ENCODE results near the gene CFAP70.

The CFAP70 gene

DNA sequence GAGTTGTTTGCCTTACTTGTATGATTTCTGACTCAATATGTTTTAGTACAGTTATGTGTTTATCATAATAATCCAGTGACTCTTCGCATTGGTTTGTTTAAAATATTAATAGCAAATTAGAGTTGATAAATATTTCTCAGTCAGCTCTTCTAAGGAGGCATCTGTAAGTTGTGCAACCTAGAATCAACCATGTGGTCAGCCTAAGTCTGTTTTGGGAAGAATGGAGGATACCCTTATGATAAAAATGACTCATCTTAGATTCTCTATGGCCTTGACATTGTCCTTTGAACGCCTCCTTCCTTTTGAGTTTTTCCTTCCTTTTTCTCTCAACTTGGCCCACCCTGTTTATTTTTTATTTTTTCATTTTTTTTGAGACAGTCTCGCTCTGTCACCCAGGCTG, 130.4 kb downstream of the CFAP70 start:
- Mint-ChIP-seq H3K4me3 (no peak overlapping the region), H3K4me1 (ENCODE audit: low read depth) (peaks cover 2% of the 10 kb centered on the region), H3K9me3 (ENCODE audit: low read depth) (no peaks in the 10 kb centered on the region), H3K27ac (no peak overlapping the region), H3K36me3 (peaks cover 3% of the 10 kb centered on the region), H3K27me3 (no peaks in the 10 kb centered on the region)

DNA sequence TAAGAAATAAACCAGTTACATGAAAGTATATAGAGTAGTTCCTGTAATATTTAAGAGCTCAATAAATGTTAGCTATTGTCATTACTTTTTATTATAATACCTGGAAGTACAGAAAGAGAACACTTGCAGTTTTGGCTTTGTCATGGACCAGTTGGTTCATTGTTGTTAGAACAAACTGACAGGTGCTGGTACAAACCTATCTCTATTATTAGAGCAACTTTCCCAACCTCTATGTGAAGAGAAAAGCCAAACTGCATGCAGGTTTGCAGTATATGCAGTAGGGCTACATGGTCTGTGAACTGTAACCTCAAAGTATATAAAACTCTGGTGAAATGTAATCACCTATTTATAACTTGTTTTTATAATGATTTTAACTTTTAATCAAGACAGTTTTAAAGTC, 132.0 kb downstream of the CFAP70 start:
- Mint-ChIP-seq H3K4me3 (no peak overlapping the region), H3K4me1 (ENCODE audit: low read depth) (no peaks in the 10 kb centered on the region), H3K9me3 (ENCODE audit: low read depth) (no peaks in the 10 kb centered on the region), H3K27me3 (no peaks in the 10 kb centered on the region), H3K36me3 (peaks cover 4% of the 10 kb centered on the region), H3K27ac (no peak overlapping the region)

DNA sequence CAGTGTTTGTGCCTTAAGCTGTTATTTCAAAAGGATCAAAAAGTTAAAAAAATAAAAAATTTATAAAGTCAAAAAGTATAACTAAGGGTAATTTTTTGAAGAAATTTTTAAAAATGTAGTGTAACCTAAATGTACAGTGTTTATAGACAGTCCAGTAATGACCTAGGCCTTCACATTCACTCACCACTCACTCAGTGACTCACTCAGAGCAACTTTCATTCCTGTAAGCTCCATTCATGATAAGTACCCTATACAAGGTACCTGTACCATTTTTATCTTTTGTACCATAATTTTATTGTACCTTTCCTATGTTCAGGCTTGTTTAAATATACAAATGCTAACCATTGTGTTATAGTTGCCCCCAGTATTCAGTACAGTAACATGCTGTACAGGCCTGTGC, 133.1 kb downstream of the CFAP70 start:
- peaks cover 4% of the 10 kb centered on the region for H3K36me3 Mint-ChIP-seq
- H3K27me3 Mint-ChIP-seq, result no peaks in the 10 kb centered on the region
- no peak overlapping the region for H3K27ac Mint-ChIP-seq
- H3K4me1 Mint-ChIP-seq (ENCODE audit: low read depth), result no peaks in the 10 kb centered on the region
- H3K4me3 Mint-ChIP-seq, result no peak overlapping the region
- no peaks in the 10 kb centered on the region for H3K9me3 Mint-ChIP-seq (ENCODE audit: low read depth)

DNA sequence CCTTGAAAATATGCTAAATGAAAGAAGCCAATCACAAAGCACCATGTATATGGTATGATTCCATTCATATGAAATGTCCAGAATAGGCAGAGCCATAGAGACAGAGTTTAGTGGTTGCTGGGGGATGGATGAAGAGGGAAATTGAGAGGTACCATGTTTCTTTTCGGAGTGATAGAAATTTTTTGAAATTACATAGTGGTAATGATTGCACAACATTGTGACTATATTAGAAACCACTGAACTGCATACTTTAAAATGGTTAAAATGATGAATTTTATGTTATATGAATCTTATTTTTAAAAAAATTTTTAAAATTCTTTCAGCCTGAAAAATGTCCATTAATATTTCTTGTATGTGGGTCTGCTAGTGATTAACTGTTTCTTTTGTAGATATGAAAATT, 137.7 kb downstream of the CFAP70 start:
- H3K9me3 Mint-ChIP-seq (ENCODE audit: low read depth), result no peaks in the 10 kb centered on the region
- no peaks in the 10 kb centered on the region for H3K4me1 Mint-ChIP-seq (ENCODE audit: low read depth)
- H3K27me3 Mint-ChIP-seq, result no peaks in the 10 kb centered on the region

DNA sequence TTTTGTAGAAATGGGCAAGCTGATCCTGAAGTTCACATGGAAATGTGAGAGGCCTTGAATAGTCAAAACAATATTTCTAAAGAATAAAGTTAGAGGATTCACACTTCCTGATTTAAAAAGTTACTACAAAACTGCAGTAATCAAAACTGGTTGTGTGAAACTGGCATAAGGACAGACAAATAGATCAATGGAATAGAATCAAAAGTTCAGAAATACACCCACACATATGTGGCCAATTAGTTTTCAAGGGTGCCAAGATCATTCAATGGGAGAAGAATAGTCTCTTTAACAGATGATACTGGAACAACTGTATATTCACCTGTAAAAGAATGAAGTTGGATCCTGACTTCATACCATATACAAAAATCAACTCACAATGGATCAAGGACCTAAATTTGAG, 139.3 kb downstream of the CFAP70 start:
- H3K9me3 Mint-ChIP-seq (ENCODE audit: low read depth), result no peaks in the 10 kb centered on the region
- H3K4me1 Mint-ChIP-seq (ENCODE audit: low read depth), result no peaks in the 10 kb centered on the region
- H3K36me3 Mint-ChIP-seq, result peaks cover 28% of the 10 kb centered on the region
- H3K4me3 Mint-ChIP-seq, result no peak overlapping the region
- H3K27ac Mint-ChIP-seq, result no peak overlapping the region
- no peaks in the 10 kb centered on the region for H3K27me3 Mint-ChIP-seq

More for the DNA sequence above, 137.7 kb downstream of the CFAP70 start:
- H3K36me3 Mint-ChIP-seq, result peaks cover 22% of the 10 kb centered on the region
- H3K4me3 Mint-ChIP-seq, result no peak overlapping the region
- H3K27ac Mint-ChIP-seq, result no peak overlapping the region

DNA sequence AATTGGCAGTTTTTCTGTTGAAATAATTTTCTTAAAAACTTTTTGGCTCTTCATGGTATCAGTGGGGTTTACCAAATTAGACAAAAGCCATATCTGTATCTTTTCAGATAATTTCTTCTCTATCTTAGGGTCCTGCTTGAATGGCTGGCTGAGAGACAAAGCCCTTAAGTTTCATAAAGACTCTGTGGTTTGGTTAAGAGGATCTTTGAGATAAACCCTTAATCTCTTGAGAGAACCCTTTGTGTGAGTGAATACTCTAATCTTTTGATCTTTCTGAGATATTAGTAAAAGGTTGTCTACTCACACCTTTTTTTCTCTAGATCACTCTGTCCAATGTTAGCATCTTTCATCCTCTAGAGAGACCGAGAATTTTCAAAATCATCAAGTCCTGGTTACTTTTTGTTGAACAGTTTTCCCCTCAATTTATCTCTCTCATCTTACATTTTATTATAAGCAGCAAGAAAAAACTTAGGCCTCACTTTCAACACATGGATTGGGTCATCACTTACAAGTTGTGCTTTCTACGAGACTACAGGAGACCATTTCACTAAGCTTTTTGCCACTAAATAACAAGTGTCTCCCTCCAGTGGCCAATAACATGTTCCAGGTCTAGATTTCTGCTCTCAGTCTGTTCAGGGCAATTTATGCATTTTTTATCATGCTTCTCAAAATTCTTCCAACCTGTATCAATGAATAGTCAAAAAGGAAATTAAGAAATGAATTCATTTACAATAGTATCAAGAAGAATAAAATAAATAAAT, 140.1 kb downstream of the CFAP70 start:
- H3K36me3 Mint-ChIP-seq, result peaks cover 35% of the 10 kb centered on the region

DNA sequence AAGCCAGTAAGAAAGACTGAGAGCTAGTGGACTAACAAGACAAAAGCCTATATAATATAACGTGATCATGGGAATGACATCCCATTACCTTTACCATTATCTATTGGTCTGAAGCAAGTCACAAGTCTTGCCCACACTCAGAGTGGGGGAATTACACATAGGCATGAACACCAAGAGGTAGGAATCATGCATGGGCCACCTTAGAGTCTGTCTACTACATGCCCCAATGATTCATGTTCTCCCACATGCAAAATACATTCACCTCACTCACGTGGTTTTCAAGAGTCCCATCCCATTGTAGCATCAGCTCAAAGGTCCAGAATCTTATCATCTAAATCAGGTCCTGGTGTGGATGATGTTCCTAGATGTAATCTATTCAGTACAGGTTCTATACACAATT, 141.0 kb downstream of the CFAP70 start:
- Mint-ChIP-seq H3K4me3 (no peak overlapping the region), H3K36me3 (peaks cover 37% of the 10 kb centered on the region), H3K27me3 (no peaks in the 10 kb centered on the region), H3K4me1 (ENCODE audit: low read depth) (no peaks in the 10 kb centered on the region), H3K27ac (no peak overlapping the region), H3K9me3 (ENCODE audit: low read depth) (no peaks in the 10 kb centered on the region)

More for the DNA sequence above, 140.1 kb downstream of the CFAP70 start:
- no peaks in the 10 kb centered on the region for H3K9me3 Mint-ChIP-seq (ENCODE audit: low read depth)
- no peak overlapping the region for H3K27ac Mint-ChIP-seq
- H3K4me1 Mint-ChIP-seq (ENCODE audit: low read depth), result no peaks in the 10 kb centered on the region
- no peaks in the 10 kb centered on the region for H3K27me3 Mint-ChIP-seq
- H3K4me3 Mint-ChIP-seq, result no peak overlapping the region

DNA sequence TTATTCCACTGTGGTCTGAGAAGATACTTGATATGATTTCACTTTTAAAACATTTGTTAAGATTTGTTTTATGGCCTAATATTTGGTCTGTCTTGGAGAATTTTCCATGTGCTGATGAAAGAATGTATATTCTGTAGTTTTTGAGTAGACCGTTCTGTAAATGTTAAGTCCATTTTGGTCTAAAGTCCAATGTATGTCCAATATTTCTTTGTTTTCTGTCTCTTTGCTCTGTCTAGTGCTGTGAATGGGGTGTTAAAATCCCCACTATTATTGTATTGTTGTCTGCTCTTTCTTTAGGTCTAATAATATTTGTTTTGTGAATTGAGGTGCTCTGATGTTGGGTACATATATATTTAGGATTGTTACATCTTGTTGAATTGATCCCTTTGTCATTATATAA, 142.9 kb downstream of the CFAP70 start:
- Mint-ChIP-seq H3K36me3 (peaks cover 36% of the 10 kb centered on the region), H3K9me3 (ENCODE audit: low read depth) (no peaks in the 10 kb centered on the region)

DNA sequence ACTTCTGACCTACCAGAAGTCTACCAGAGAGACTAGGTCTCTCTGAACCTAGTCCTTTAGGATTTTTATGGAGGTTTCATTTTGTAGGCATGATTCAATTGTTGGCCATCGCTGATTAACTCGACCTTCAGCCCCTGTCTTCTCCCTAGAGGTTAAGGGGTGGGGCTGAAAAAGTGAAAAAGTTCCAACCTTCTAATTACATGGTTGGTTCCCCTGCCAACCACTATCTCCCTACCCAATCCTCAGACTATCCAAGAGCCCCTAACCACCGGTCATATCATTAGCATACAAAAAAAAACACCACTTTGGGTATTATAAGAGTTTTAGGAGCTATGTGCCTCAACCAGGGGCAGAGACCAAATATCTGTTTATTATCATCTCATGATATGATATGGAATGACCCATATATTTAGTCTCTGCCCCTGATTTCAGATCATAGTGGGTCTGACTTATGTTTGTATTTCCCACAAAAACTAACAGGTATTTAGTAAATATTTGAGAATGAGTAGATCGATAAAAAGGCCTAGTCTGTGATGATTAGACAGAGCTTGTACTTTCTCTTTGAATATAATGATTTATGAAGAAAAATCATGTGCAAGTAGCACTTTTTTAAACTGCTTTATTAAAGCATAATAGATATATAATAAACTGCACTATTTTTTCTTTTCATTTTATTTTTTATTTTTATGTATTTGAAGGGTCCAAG, 147.4 kb downstream of the CFAP70 start:
- Mint-ChIP-seq H3K4me3 (no peak overlapping the region), H3K4me1 (ENCODE audit: low read depth) (no peaks in the 10 kb centered on the region), H3K27ac (peak overlapping the region; percentile 23), H3K9me3 (ENCODE audit: low read depth) (no peaks in the 10 kb centered on the region), H3K36me3 (peaks cover 20% of the 10 kb centered on the region), H3K27me3 (no peaks in the 10 kb centered on the region)

More for the DNA sequence above, 142.9 kb downstream of the CFAP70 start:
- Mint-ChIP-seq H3K27me3 (no peaks in the 10 kb centered on the region), H3K27ac (no peak overlapping the region), H3K4me3 (no peak overlapping the region), H3K4me1 (ENCODE audit: low read depth) (no peaks in the 10 kb centered on the region)

DNA sequence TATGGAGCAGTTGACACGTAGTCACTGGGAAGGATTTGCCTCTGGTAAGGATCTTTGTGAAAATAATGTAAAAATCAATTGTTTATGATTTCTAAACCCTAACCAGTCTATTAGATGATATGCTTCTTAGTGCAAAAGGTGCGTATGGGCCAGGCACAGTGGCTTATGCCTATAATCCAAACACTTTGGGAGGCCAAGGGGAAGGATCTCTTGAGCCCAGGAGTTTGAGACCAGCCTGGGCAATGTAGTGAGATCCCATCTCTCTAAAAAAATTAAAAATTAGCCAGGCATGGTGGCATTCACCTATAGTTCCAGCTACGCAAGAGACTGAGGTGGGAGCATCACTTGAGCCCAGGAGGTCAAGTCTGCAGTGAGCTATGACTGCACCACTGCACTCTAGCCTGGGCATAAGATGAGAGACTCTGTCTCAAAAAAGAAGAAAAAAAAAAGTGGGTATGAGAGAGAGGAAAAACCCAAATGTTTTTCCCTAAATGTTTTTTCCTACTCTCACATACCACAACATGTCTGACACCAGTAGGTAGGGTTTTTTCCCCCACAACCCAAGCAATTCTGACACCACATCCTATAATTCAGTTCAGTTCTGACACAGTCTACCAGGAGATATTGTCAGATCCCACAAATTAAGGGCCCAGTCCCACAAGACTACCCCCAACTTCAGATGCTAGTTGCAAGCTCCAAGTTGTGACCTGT, 148.1 kb downstream of the CFAP70 start:
- Mint-ChIP-seq H3K4me1 (ENCODE audit: low read depth) (no peaks in the 10 kb centered on the region), H3K27ac (peak overlapping the region; percentile 23), H3K9me3 (ENCODE audit: low read depth) (no peaks in the 10 kb centered on the region), H3K4me3 (no peak overlapping the region), H3K27me3 (no peaks in the 10 kb centered on the region), H3K36me3 (peaks cover 20% of the 10 kb centered on the region)

DNA sequence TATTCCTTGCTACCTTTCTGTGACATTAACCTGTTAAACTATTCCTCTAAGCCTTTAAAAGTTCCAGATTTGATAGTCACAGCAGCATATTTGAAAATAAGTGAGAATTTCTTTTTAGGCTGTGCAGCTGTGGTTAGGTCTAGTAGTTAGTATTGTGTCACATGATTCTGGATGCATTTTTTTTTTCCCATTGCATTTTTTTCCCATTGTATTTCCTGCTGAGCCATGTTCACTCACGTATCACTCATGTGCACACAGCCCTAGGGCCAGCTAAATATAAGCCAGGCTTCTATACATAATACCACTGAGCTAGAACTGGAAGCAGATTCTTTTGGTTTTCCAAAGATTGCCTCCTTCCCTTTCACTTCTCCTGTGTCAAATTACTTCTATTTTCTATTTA, 149.0 kb downstream of the CFAP70 start:
- no peaks in the 10 kb centered on the region for H3K9me3 Mint-ChIP-seq (ENCODE audit: low read depth)
- peaks cover 19% of the 10 kb centered on the region for H3K36me3 Mint-ChIP-seq
- no peak overlapping the region for H3K4me3 Mint-ChIP-seq
- H3K4me1 Mint-ChIP-seq (ENCODE audit: low read depth), result no peaks in the 10 kb centered on the region
- no peak overlapping the region for H3K27ac Mint-ChIP-seq
- no peaks in the 10 kb centered on the region for H3K27me3 Mint-ChIP-seq

DNA sequence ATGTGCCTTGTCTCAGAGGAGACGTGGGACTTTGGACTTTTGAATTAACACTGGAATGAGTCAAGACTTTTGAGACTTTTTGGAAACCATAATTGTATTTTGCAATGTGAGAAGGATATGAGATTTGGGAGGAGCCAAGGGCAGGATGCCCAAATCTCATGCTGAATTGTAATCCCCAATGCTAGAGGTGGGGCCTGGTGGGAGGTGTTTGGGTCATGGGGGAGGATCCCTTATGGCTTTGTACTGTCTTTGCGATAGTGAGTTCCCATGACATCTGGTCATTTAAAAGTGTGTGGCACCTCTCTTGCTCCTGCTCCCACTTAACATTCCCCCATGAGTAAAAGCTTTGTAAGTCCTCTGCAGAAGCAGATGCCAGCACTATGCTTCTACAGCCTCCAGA, 150.8 kb downstream of the CFAP70 start:
- no peak overlapping the region for H3K4me3 Mint-ChIP-seq
- no peak overlapping the region for H3K27ac Mint-ChIP-seq
- no peaks in the 10 kb centered on the region for H3K4me1 Mint-ChIP-seq (ENCODE audit: low read depth)
- H3K9me3 Mint-ChIP-seq (ENCODE audit: low read depth), result no peaks in the 10 kb centered on the region
- no peaks in the 10 kb centered on the region for H3K27me3 Mint-ChIP-seq
- peaks cover 7% of the 10 kb centered on the region for H3K36me3 Mint-ChIP-seq

DNA sequence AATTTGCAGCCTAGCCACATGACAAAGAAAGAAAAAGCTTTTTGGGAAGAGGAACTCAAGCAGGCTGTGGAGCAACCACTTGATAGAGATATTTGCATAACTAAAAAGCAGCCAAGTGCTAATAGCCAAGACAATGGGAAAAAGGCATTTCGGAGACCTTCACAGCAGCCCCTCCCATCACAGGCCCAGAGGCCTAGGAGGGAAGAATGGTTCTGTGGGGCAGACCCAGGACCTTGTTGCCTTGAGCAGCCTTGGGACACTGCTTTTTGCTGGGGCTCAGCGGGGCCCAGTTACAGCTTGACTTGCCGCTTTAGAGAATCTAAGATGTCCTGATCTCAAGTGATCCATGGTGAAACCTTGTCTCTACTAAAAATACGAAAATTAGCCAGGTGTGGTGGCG, 152.3 kb downstream of the CFAP70 start:
- Mint-ChIP-seq H3K27ac (no peak overlapping the region), H3K27me3 (no peaks in the 10 kb centered on the region), H3K36me3 (peaks cover 7% of the 10 kb centered on the region), H3K4me3 (no peak overlapping the region), H3K4me1 (ENCODE audit: low read depth) (no peaks in the 10 kb centered on the region), H3K9me3 (ENCODE audit: low read depth) (no peaks in the 10 kb centered on the region)

DNA sequence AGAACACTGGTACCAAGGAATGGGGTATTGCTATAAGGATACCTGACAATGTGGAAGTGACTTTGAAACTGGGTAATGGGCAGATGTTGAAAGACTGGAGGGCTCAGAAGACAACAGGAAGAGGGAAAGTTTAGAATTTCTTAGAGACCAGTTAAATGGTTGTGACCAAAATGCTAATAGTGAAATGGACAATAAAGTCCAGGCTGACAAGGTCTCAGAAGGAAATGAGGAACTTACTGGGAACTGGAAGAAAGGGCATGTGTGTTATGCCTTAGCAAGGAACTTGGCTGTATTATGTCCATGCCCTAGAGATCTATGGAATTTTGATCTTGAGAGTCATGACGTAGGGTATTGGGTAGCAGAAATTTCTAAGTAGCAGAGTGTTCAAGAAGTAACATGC, 152.8 kb downstream of the CFAP70 start:
- no peaks in the 10 kb centered on the region for H3K9me3 Mint-ChIP-seq (ENCODE audit: low read depth)
- H3K4me1 Mint-ChIP-seq (ENCODE audit: low read depth), result no peaks in the 10 kb centered on the region
- H3K36me3 Mint-ChIP-seq, result peaks cover 4% of the 10 kb centered on the region
- H3K27me3 Mint-ChIP-seq, result no peaks in the 10 kb centered on the region
- no peak overlapping the region for H3K4me3 Mint-ChIP-seq
- H3K27ac Mint-ChIP-seq, result no peak overlapping the region

DNA sequence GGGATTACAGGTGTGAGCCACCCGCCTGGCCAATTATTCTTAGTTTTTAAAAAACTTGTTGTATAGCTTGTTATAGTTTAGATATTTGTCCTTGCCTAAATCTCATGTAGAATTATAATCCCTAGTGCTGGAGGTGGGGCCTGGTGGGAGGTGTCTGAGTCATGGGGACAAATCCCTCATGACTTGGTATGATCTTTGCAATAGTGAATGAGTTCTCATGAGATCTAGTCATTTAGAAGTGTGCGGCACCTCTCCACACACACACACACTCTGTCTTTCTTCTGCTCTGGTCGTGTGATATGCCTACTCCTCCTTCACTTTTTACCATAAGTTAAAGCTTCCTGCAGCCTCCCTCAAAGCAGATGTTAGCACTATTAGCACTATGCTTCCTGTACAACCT, 153.6 kb downstream of the CFAP70 start:
- Mint-ChIP-seq H3K4me1 (ENCODE audit: low read depth) (no peaks in the 10 kb centered on the region), H3K4me3 (no peak overlapping the region), H3K27ac (no peak overlapping the region), H3K36me3 (peaks cover 7% of the 10 kb centered on the region), H3K27me3 (no peaks in the 10 kb centered on the region), H3K9me3 (ENCODE audit: low read depth) (no peaks in the 10 kb centered on the region)

All from activated naive CD8-positive, alpha-beta T cell (primary cell).